ENCODE results near the gene AK5. TPM values are rescaled to one million over a fixed set of nuclear protein-coding genes. Genes with fewer than 3 reads are reported as not detected.

The AK5 gene
- total and polyA plus RNA-seq, 8 donors = 0.11 to 0.87 (median 0.28) TPM; not detected in 1

- DNase-seq = peak in 2 of 6 donors; percentile 16 to 22
- Histone ChIP-seq H3K4me3 (no peak overlapping the region), H3K36me3 (no peaks in the 10 kb centered on the region), H3K27ac (peak overlapping the region in 3 of 4 donors; percentile 21 to 41 (median 22)), H3K27me3 (no peaks in the 10 kb centered on the region), H3K9me3 (no peaks in the 10 kb centered on the region), H3K4me1 (peaks cover 0 to 14% (median 9%) of the 10 kb centered on the region in 3 donors)
- TF ChIP-seq CTCF (IDR thresholded peaks at IDR 0.05) = no peak
- 74 to 84% methylated on average over 4 of the region's 4 CpGs for WGBS, 2 donors
- peak in 3 of 4 donors; percentile 42 to 72 (median 71) for ATAC-seq
- FAIRE-seq = no peak
- intact Hi-C loops (cut with DNase I) = no loop called here
These were observed 257.8 kb downstream of the AK5 start for GRCh38 chr1:77539519-77540142.

DNA sequence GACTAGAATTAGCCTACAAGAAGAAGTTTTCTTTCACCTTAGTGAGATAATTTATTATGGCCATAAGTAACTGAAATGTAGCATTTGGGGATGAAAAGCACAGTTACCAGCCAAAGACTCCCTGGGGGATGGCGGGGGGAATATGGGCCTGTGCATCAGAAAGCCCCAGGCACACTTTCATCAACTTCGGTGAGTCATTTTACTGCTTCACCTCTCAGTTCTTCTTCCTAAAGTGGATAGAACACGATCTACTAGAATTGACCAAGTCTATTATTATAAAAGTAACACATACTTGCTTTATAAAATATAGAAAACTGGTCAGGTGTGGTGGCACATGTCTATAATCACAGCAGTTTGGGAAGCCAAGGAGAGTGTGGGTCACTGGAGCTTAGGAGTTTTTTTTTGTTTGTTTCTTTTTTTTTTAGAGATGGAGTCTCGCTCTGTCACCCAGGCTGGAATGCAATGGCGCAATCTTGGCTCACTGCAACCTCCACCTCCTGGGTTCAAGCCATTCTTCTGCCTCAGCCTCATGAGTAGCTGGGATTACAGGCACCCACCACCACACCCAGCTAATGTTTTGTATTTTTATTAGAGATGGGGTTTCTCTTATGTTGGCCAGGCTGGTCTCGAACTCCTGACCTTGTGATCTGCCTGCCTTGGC, 258.8 kb downstream of the AK5 start:
- intact Hi-C loops (cut with DNase I) = no loop called here

GRCh38 chr1:77541162-77541545, 259.3 kb downstream of the AK5 start:
- FAIRE-seq (no peak), DNase-seq (no peak), ATAC-seq (no peak)
- Histone ChIP-seq H3K4me1 (peaks cover 0 to 14% (median 9%) of the 10 kb centered on the region in 3 donors), H3K4me3 (no peak overlapping the region), H3K9me3 (no peaks in the 10 kb centered on the region), H3K27ac (no peak overlapping the region), H3K27me3 (no peaks in the 10 kb centered on the region), H3K36me3 (no peaks in the 10 kb centered on the region)
- TF ChIP-seq CTCF (IDR thresholded peaks at IDR 0.05) = no peak
- intact Hi-C loops (cut with DNase I) = no loop called here
- WGBS, 2 donors = 86 to 94% methylated on average over 5 of the region's 5 CpGs

More for the DNA sequence above, 258.8 kb downstream of the AK5 start:
- Histone ChIP-seq H3K9me3 (no peaks in the 10 kb centered on the region), H3K27me3 (no peaks in the 10 kb centered on the region), H3K36me3 (no peaks in the 10 kb centered on the region), H3K4me3 (no peak overlapping the region), H3K27ac (no peak overlapping the region), H3K4me1 (peaks cover 0 to 14% (median 9%) of the 10 kb centered on the region in 3 donors)
- DNase-seq (no peak), FAIRE-seq (no peak), ATAC-seq (no peak)
- 89 to 90% methylated on average over 6 of the region's 6 CpGs for WGBS, 2 donors
- no peak for TF ChIP-seq CTCF (IDR thresholded peaks at IDR 0.05)

- no peaks in the 10 kb centered on the region for H3K36me3 ChIP-seq
- FAIRE-seq = no peak
- H3K4me1 ChIP-seq = peaks cover 0 to 14% (median 9%) of the 10 kb centered on the region in 3 donors
- no peaks in the 10 kb centered on the region for H3K27me3 ChIP-seq
- H3K9me3 ChIP-seq = no peaks in the 10 kb centered on the region
- no peak overlapping the region for H3K4me3 ChIP-seq
- TF ChIP-seq CTCF (IDR thresholded peaks at IDR 0.05) = no peak
- DNase-seq = no peak
- intact Hi-C loops (cut with DNase I) = no loop called here
- ATAC-seq = no peak
- no peak overlapping the region for H3K27ac ChIP-seq
- 76 to 79% methylated on average over 3 of the region's 3 CpGs for WGBS, 2 donors
These were observed 261.1 kb downstream of the AK5 start for GRCh38 chr1:77542813-77543420.

All from pancreas (tissue), 10 donors.